ENCODE data around the gene CCR3. TPM values are rescaled to one million over a fixed set of nuclear protein-coding genes. Genes with fewer than 3 reads are reported as not detected.

The CCR3 gene
- total RNA-seq, 1 donor from 2014 or later = not detected

DNA sequence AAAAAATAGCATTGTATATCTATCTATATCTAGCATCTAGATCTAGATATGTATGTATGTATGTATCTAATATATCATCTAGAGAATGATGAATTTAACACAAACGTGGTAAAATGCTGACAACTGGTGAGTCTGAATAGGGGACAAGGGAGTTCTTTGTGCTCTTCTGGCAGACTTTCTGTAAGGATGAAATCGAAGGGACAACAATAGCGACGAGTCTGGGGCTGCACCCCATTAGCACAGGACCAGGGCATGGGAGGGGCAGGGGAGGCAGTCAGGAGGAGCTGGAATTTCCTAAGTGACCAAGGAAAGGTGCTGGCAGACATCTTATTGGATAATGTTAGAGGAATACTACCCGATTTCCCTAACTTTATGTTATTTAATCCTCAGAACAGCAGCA lies 42.0 kb upstream of the CCR3 start:
- H3K27me3 Mint-ChIP-seq (ENCODE audit: low read depth) = peaks cover 8% of the 10 kb centered on the region
- peaks cover 12% of the 10 kb centered on the region for H3K9me3 Mint-ChIP-seq (ENCODE audit: low read depth)
- no peaks in the 10 kb centered on the region for H3K4me1 Mint-ChIP-seq (ENCODE audit: low read depth)
- no peaks in the 10 kb centered on the region for H3K36me3 Mint-ChIP-seq (ENCODE audit: low read depth)
- TF ChIP-seq, protein P1, sequence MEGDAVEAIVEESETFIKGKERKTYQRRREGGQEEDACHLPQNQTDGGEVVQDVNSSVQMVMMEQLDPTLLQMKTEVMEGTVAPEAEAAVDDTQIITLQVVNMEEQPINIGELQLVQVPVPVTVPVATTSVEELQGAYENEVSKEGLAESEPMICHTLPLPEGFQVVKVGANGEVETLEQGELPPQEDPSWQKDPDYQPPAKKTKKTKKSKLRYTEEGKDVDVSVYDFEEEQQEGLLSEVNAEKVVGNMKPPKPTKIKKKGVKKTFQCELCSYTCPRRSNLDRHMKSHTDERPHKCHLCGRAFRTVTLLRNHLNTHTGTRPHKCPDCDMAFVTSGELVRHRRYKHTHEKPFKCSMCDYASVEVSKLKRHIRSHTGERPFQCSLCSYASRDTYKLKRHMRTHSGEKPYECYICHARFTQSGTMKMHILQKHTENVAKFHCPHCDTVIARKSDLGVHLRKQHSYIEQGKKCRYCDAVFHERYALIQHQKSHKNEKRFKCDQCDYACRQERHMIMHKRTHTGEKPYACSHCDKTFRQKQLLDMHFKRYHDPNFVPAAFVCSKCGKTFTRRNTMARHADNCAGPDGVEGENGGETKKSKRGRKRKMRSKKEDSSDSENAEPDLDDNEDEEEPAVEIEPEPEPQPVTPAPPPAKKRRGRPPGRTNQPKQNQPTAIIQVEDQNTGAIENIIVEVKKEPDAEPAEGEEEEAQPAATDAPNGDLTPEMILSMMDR (IDR thresholded peaks at IDR 0.05) = no peak
- H3K27ac Mint-ChIP-seq (ENCODE audit: unreplicated experiment) = no peak overlapping the region
- H3K4me3 Mint-ChIP-seq (ENCODE audit: unreplicated experiment) = no peak overlapping the region
- DNase-seq (ENCODE audit: low spot score) = no peak

DNA sequence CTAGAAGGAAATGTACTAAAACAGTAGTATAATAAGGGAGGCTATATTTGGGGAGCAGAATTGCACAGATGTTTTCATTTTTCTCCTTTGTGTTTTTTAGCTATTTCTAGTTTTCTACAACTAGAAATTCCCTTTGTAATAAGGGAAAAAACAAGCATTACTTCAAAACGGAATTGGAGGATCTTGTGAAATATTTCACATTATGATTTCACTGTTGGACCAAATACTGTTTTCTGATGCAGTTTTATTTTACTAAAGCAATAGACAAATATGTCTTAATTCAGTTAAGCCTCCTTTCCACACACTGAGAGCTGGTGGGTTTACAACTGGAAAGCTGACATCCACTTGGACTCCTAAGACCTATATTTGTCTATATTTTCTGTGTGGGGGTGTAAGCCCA lies 41.5 kb upstream of the CCR3 start:
- H3K27me3 Mint-ChIP-seq (ENCODE audit: low read depth) = peaks cover 8% of the 10 kb centered on the region
- no peak overlapping the region for H3K4me3 Mint-ChIP-seq (ENCODE audit: unreplicated experiment)
- H3K36me3 Mint-ChIP-seq (ENCODE audit: low read depth) = no peaks in the 10 kb centered on the region
- no peaks in the 10 kb centered on the region for H3K4me1 Mint-ChIP-seq (ENCODE audit: low read depth)
- TF ChIP-seq, protein P1 (IDR thresholded peaks at IDR 0.05) = no peak
- no peak for DNase-seq (ENCODE audit: low spot score)
- H3K27ac Mint-ChIP-seq (ENCODE audit: unreplicated experiment) = no peak overlapping the region
- peaks cover 9% of the 10 kb centered on the region for H3K9me3 Mint-ChIP-seq (ENCODE audit: low read depth)

DNA sequence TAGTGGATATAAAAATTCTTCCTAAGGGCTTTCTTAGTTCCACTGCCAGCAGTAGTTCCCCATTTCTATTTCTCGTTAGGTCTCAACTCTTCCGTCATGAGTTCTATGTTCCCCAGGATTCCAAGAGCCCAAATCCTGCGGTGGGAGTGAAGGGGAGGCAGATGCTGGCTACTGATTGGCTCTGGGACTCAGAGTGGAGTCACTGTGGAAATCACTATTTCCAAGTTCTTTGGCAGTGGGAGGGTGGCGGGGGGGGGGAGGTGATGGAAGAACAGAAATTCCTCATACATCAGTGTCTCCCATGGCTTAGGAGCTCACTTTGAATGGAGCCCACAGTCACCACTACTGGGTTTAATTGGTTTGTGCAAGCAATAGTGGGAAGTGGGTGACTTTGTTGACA lies 39.7 kb upstream of the CCR3 start:
- H3K4me1 Mint-ChIP-seq (ENCODE audit: low read depth) = no peaks in the 10 kb centered on the region
- peaks cover 8% of the 10 kb centered on the region for H3K27me3 Mint-ChIP-seq (ENCODE audit: low read depth)
- H3K9me3 Mint-ChIP-seq (ENCODE audit: low read depth) = peaks cover 6% of the 10 kb centered on the region
- H3K4me3 Mint-ChIP-seq (ENCODE audit: unreplicated experiment) = no peak overlapping the region
- TF ChIP-seq, protein P1 (IDR thresholded peaks at IDR 0.05) = no peak
- no peak overlapping the region for H3K27ac Mint-ChIP-seq (ENCODE audit: unreplicated experiment)
- DNase-seq (ENCODE audit: low spot score) = no peak
- H3K36me3 Mint-ChIP-seq (ENCODE audit: low read depth) = no peaks in the 10 kb centered on the region

DNA sequence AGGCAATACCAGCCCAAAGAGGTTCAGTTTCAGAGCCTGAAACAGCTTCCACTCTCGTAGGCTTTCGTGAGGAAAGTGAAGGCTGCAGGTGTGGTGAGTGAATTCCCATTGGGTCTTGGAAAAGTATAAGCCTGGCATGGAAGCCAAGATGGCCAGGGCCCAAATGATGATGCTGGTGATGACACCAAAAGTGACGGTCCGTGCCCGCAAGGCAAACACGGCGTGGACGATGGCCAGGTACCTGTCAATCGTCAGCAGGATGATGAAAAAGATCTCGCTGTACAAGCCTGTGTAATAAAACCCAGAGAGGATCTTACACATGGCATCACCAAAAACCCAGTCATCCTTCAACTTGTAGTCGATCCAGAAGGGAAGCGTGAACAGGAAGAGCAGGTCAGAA lies 38.6 kb upstream of the CCR3 start:
- no peaks in the 10 kb centered on the region for H3K36me3 Mint-ChIP-seq (ENCODE audit: low read depth)
- peak; percentile 49 for DNase-seq (ENCODE audit: low spot score)
- no peaks in the 10 kb centered on the region for H3K9me3 Mint-ChIP-seq (ENCODE audit: low read depth)
- H3K27me3 Mint-ChIP-seq (ENCODE audit: low read depth) = peaks cover 8% of the 10 kb centered on the region
- TF ChIP-seq, protein P1 (IDR thresholded peaks at IDR 0.05) = no peak
- H3K27ac Mint-ChIP-seq (ENCODE audit: unreplicated experiment) = no peak overlapping the region
- no peak overlapping the region for H3K4me3 Mint-ChIP-seq (ENCODE audit: unreplicated experiment)
- H3K4me1 Mint-ChIP-seq (ENCODE audit: low read depth) = no peaks in the 10 kb centered on the region

DNA sequence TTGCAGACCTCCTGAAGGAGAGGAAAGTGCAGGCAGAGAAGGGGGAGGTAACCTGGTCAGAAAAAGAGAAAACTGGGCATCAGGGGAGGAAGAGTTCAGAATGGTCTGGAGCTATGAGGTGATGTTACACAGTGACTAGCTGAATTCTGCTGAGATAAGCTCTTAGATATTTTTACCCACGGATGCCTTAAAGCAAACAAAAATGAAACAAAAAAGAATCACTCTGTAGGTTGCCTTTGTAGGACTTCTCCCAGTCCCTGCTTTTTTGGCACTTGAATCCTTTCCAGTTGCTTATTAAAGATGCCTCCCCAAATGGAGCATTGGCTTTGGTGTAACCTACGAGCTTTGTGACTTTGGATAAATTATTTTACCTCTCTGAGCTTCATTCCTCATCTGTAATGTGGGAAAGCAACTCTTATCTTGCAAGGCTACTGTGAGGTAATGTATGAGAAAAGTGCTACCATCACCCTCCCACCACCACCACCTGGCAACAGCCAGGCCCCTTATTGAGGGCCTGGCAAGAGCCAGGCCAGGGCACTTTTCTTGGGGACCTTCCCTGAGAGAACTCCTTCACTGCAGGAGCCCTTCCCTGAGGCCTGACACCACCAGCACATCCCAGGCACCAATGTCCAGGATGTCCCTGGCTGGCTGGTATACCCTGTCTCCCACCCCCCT lies 36.8 kb upstream of the CCR3 start:
- Mint-ChIP-seq H3K36me3 (ENCODE audit: low read depth) (no peaks in the 10 kb centered on the region), H3K4me1 (ENCODE audit: low read depth) (no peaks in the 10 kb centered on the region)

More for the DNA sequence above, 36.8 kb upstream of the CCR3 start:
- Mint-ChIP-seq H3K27me3 (ENCODE audit: low read depth) (peaks cover 1% of the 10 kb centered on the region), H3K27ac (ENCODE audit: unreplicated experiment) (no peak overlapping the region), H3K9me3 (ENCODE audit: low read depth) (no peaks in the 10 kb centered on the region), H3K4me3 (ENCODE audit: unreplicated experiment) (no peak overlapping the region)
- TF ChIP-seq, protein P1 (IDR thresholded peaks at IDR 0.05) = no peak
- DNase-seq (ENCODE audit: low spot score) = no peak

Data from chondrocyte (in vitro differentiated cells).